Activated CD4-positive, alpha-beta T cell treated with anti-CD3 and anti-CD28 coated beads, Interleukin-2, amount 10 ng/mL, durations not matched to agents 7 days and 5 days (primary cell): ENCODE data around the gene KDM7A. TPM values are rescaled to one million over a fixed set of nuclear protein-coding genes. Genes with fewer than 3 reads are reported as not detected.
"Not testable (repeated sequence)": the region's sequence is repeated elsewhere in the genome, so short reads cannot be mapped to it uniquely, and the experiment has no call there.

Experiments used
- CTCF ChIA-PET: fragments of 350-600 bp; sonication (Branson Sonifier 250); formaldehyde crosslinking; loops from one replicate; lab custom pipeline; 2021; ENCODE audit warnings: antibody characterized with exemption; lab: Charles Lee
- POLR2A ChIA-PET: fragments of 350-600 bp; sonication (Branson Sonifier 250); formaldehyde crosslinking; loops from one replicate; lab custom pipeline; 2021; ENCODE audit warnings: antibody characterized with exemption; lab: Charles Lee
- DNase-seq: peaks from one replicate; pipeline ENCODE4 v3.0.0-alpha.2; 2020
- H3K27ac Mint-ChIP-seq: one replicate; pipeline ENCODE4 v1.8.0; 2021; ENCODE audit warnings: mild to moderate bottlenecking, moderate library complexity, mixed read lengths
- H3K27me3 Mint-ChIP-seq: one replicate; pipeline ENCODE4 v1.8.0; 2021; ENCODE audit warnings: mixed read lengths
- H3K36me3 Mint-ChIP-seq: one replicate; pipeline ENCODE4 v1.8.0; 2021; ENCODE audit warnings: low read depth, mixed read lengths
- H3K4me1 Mint-ChIP-seq: one replicate; pipeline ENCODE4 v1.8.0; 2021; ENCODE audit warnings: mixed read lengths
- H3K4me3 Mint-ChIP-seq: one replicate; pipeline ENCODE4 v1.8.0; 2021; ENCODE audit warnings: mild to moderate bottlenecking, moderate library complexity, mixed read lengths
- H3K9me3 Mint-ChIP-seq: one replicate; pipeline ENCODE4 v1.8.0; 2021; ENCODE audit warnings: mixed read lengths
- total RNA-seq, 2 experiments: library from RNA; stranded (reverse); gene quantifications; one replicate each; pipeline ENCODE4 v1.2.3, GENCODE V29; 2021

The KDM7A gene
- total RNA-seq, 2 experiments from 2014 or later = 12.5 to 13.5 TPM

DNA sequence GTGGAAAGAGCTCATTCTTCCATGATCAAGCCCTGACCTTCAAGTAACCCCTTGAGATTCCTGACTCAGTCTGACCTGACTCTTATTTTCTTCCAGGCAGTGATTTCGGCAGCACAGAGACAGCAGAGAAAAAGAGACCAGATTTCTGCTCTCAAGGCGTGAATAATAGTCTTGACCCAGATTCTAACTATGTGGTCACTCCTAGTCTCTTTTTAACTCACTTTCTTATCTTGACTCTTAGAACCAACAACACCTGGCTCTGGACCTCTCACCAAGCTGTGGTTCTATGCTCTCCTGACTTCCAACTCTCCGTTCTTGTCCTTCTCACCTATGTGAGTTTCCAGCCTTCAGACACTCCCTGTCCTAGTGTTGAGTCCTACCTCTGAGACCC lies 36.9 kb upstream of the KDM7A start:
- Mint-ChIP-seq H3K9me3 (peaks cover 12% of the 10 kb centered on the region), H3K27me3 (no peaks in the 10 kb centered on the region), H3K4me3 (no peak overlapping the region), H3K4me1 (peaks cover 60% of the 10 kb centered on the region), H3K36me3 (peaks cover 20% of the 10 kb centered on the region), H3K27ac (no peak overlapping the region)
- ChIA-PET POLR2A (interaction anchor here (0.6 kb wide), 1 partner anchor 593 kb away, joined by 3 read pairs; no protein-coding TSS in a partner anchor), CTCF (interaction anchor here (0.9 to 2.5 kb wide), 5 partner anchors 9 to 48 kb away, joined by 3 to 8 read pairs (median 3); no protein-coding TSS in a partner anchor)
- DNase-seq = no peak

DNA sequence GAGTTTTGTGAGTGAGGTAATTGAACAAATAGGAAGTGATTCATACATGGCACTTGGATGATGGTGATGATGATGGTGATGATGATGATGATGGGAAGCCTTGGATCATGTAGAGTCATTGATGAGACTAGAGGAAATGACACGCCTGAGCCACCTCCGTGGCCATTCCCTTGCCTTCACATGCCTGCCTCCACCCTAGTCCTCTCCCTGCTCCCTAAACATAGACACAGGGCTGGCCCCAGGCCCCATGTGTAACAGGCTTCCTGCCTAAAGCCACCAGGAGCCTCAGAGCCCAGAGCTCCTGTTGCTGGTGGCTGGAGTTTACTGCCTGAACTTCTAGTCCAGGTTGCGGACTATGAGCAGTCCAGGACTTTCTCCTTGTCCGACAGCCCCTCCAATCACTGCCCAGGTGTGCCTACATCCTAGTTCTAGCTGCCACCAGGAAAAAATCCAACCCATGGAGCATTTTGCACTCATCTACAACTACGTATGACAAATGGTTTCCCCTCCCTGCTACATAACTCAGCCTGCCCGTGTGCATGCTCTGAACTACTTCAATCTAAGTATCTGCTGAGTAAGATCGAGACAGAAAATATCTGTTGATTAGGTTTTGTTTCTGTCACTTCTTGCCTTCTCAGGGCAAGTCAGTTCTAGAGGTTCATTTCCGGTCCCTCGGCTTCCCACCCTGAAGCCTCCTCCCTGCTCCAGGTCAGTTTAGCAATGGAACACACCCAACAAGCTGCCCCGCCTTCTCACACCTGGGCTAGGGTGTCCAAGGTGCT lies 35.5 kb upstream of the KDM7A start:
- peak; percentile 34 for DNase-seq
- Mint-ChIP-seq H3K27me3 (no peaks in the 10 kb centered on the region), H3K4me3 (no peak overlapping the region), H3K9me3 (no peaks in the 10 kb centered on the region), H3K4me1 (peaks cover 69% of the 10 kb centered on the region), H3K36me3 (peaks cover 12% of the 10 kb centered on the region), H3K27ac (peak overlapping the region; percentile 91)
- ChIA-PET POLR2A (no interaction called here), CTCF (interaction anchor here (1.0 to 2.5 kb wide), 9 partner anchors 8 to 49 kb away, joined by 3 to 8 read pairs (median 4); no protein-coding TSS in a partner anchor)

DNA sequence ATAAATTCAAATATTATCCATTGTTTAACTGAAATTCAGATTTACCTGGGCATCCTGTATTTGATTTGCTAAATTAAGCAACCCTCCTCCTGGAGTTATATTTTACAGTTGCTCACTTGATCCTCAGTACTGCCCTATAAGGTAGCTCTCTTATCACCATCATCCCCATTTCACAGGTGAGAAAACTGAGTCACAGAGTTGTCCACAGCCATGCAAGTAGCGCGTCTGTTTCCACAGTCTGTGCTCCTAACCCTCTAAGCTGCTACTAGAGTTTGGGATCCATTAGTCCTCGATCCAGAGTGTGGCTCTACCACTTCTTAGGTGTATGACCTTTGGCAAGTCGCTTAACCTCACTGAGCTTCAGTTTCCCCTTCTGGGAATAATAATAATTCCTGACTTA lies 34.9 kb upstream of the KDM7A start:
- Mint-ChIP-seq H3K4me3 (no peak overlapping the region), H3K9me3 (no peaks in the 10 kb centered on the region), H3K27me3 (no peaks in the 10 kb centered on the region), H3K36me3 (peaks cover 12% of the 10 kb centered on the region), H3K4me1 (peaks cover 75% of the 10 kb centered on the region), H3K27ac (peak overlapping the region; percentile 91)
- ChIA-PET POLR2A (no interaction called here), CTCF (interaction anchor here (1.0 to 2.5 kb wide), 7 partner anchors 9 to 28 kb away, joined by 3 to 8 read pairs (median 4); no protein-coding TSS in a partner anchor)
- DNase-seq = no peak

DNA sequence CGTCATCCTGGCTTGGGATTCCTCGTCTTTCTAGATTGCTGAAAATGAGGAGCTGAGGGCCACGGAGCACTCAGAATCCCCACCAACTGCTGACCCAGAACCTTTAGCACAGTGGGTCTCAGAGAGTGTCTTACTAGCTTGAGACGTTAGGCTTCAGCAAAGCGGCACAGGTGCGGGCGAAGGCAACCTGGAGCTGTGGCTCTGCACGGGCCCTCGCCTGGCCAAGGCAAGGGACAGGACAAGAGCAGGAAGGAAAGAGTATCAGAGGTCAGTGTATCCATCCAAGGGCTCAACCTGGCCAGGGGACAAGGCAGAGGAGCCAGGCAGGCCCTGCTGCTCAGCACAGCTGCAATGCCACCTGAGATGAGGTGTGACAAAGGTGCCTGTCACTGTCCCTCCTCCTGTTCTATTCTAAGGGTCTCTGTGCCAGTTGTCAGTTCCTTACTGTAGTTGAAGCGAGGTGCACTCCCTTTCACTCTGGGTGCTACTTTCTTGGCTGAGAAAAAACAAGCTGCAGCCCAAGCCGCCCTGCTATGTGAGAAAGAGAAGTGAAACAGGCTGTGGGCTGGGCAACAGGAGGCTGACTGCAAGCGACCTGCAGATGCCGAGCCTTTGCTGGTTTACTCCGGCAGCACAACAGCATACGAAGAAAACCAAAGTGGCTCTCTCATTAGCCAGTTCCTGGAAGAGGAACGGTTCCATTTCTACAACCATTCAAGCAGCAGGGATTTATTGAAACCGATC lies 33.3 kb upstream of the KDM7A start:
- Mint-ChIP-seq H3K36me3 (peaks cover 7% of the 10 kb centered on the region), H3K27me3 (no peaks in the 10 kb centered on the region), H3K4me3 (peak overlapping the region; percentile 39), H3K4me1 (peaks cover 79% of the 10 kb centered on the region), H3K27ac (peak overlapping the region; percentile 93), H3K9me3 (no peaks in the 10 kb centered on the region)
- ChIA-PET CTCF (interaction anchor here (0.6 to 4.5 kb wide), 10 partner anchors 9 to 156 kb away, joined by 3 to 18 read pairs (median 3); no protein-coding TSS in a partner anchor), POLR2A (interaction anchor here (0.9 to 1.1 kb wide), 2 partner anchors 20 to 33 kb away, joined by 3 to 6 read pairs; partner anchors contain the start of gene KDM7A)
- peak; percentile 72 for DNase-seq

DNA sequence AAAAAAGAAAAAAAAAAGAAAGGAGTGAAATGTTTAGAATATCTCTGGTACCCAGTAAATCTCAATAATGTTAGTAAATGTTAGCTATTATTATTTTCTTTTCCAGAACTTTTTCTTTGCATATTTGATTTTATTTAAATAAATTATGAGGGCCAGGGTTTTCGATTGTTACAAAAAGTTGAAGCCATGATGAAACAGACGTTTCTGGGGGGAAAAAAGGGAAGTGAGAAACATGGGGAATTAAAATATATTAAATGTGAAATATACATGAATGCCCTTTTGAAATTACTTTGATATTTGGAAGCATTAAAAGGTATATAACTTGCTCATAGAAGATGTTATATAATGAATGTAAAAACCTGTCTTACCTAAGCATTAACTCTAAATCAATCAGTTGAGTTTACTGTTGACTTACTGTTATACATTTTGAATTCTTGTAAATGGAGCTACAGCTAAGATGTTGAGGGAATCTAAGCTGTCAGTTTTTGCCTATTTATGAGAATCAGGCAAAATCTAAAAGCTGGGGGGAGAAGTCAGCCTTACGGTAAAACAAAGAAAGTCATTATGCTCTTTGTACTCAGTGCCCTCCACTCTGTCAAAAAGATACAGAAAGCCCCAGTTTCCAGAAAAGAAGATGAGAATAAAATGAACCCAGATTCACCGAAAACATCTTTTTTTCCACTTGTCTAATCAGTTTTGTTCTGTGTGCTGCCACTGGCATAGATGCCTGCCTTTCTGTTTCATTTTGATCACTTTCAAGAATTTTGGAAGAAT lies 30.0 kb upstream of the KDM7A start:
- peak overlapping the region; percentile 3 for H3K4me3 Mint-ChIP-seq
- peaks cover 51% of the 10 kb centered on the region for H3K4me1 Mint-ChIP-seq
- H3K27ac Mint-ChIP-seq = peak overlapping the region; percentile 55
- no peak for DNase-seq
- H3K9me3 Mint-ChIP-seq = peaks cover 6% of the 10 kb centered on the region
- peaks cover 1% of the 10 kb centered on the region for H3K36me3 Mint-ChIP-seq
- ChIA-PET CTCF (interaction anchor here (0.6 to 4.5 kb wide), 4 partner anchors 10 to 76 kb away, joined by 3 to 18 read pairs (median 4); no protein-coding TSS in a partner anchor), POLR2A (interaction anchor here (0.6 kb wide), 1 partner anchor 32 kb away, joined by 4 read pairs; no protein-coding TSS in a partner anchor)
- H3K27me3 Mint-ChIP-seq = no peaks in the 10 kb centered on the region

DNA sequence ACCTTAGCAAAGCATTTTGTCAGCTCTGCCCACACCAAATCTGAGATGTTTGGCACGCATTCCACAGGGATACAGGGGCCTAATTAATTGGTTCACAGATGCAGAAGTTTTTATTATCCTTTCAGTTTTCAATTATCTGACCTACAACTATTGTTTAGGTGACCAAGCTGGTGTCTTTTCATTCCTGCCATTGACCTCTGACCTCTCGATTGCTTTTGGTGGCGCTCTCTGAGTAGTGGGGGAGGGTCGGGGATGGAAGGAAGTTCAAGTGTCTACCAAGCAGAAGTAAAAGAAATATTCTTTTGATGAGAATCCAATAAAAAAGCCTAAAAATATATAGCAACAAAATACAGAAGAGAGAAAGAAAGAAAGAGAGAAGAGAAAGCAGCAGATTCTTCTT lies 28.8 kb upstream of the KDM7A start:
- Mint-ChIP-seq H3K9me3 (peaks cover 6% of the 10 kb centered on the region), H3K27me3 (no peaks in the 10 kb centered on the region), H3K36me3 (peaks cover 3% of the 10 kb centered on the region), H3K4me3 (no peak overlapping the region), H3K4me1 (peaks cover 43% of the 10 kb centered on the region), H3K27ac (peak overlapping the region; percentile 63)
- ChIA-PET POLR2A (no interaction called here), CTCF (interaction anchor here (0.9 to 1.3 kb wide), 2 partner anchors 28 to 153 kb away, joined by 3 to 4 read pairs; no protein-coding TSS in a partner anchor)
- no peak for DNase-seq

DNA sequence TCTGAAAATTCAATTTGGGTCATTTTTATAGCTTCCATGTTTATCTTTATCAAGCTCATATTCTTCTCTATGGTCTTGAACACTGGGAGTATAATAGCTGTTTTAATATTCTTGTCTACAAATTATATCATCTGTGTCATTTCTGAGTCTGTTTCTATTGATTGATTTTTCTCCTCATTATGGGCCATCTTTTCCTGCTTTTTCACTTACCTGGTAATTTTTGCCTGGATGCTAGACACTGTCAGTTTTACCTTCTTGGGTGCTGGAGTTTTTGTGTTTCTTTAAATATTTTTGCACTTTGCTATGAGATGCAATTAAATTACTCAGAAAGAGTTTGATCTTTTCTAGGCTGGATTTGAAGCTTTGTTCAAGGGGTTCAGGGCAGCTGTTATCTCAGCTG lies 26.8 kb upstream of the KDM7A start:
- Mint-ChIP-seq H3K27me3 (no peaks in the 10 kb centered on the region), H3K36me3 (peaks cover 3% of the 10 kb centered on the region), H3K27ac (no peak overlapping the region), H3K9me3 (peaks cover 6% of the 10 kb centered on the region), H3K4me1 (peaks cover 24% of the 10 kb centered on the region), H3K4me3 (no peak overlapping the region)
- no peak for DNase-seq
- ChIA-PET POLR2A (no interaction called here), CTCF (interaction anchor here (1.7 kb wide), 1 partner anchor 10 kb away, joined by 5 read pairs; no protein-coding TSS in a partner anchor)

DNA sequence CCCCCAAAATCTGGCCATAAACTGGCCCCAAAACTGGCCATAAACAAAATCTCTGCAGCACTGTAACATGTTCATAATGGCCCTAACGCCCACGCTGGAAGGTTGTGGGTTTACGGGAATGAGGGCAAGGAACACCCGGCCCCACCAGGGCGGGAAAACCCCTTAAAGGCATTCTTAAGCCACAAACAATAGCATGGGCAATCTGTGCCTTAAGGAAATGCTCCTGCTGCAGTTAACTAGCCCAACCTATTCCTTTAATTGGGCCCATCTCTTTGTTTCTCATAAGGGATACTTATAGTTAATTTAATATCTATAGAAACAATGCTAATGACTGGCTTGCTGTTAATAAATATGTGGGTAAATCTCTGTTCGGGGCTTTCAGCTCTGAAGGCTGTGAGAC lies 26.2 kb upstream of the KDM7A start:
- H3K36me3 Mint-ChIP-seq, H3K9me3 Mint-ChIP-seq, POLR2A ChIA-PET, H3K27ac Mint-ChIP-seq, H3K27me3 Mint-ChIP-seq, DNase-seq, H3K4me3 Mint-ChIP-seq: not testable (repeated sequence)
- H3K4me1 Mint-ChIP-seq = peaks cover 22% of the 10 kb centered on the region
- CTCF ChIA-PET = interaction anchor here (1.7 kb wide), 1 partner anchor 10 kb away, joined by 5 read pairs; no protein-coding TSS in a partner anchor

DNA sequence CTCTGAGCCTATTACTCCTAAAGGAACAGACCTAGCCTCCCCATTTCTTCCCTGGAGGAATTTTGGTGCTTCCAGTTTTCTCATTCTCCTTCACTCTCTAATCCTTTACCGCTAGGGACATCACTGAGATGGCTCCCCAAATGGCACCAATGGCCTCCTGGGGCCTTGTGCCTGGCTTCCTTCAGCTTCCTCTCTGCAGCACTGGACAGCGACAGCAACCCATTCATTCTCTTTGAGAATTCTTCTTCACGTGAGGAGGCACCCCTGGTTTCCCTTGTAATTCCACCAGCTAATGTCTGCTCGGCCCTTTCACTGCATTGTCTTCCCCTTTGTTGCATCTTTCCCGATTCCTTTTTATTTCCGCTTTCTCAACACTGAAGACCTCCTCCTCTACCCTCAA lies 24.6 kb upstream of the KDM7A start:
- Mint-ChIP-seq H3K9me3 (peaks cover 14% of the 10 kb centered on the region), H3K27ac (no peak overlapping the region), H3K36me3 (peaks cover 5% of the 10 kb centered on the region), H3K4me3 (no peak overlapping the region), H3K4me1 (peaks cover 8% of the 10 kb centered on the region), H3K27me3 (no peaks in the 10 kb centered on the region)
- CTCF ChIA-PET = interaction anchor here (1.1 to 2.1 kb wide), 3 partner anchors 9 to 20 kb away, joined by 3 to 7 read pairs (median 3); no protein-coding TSS in a partner anchor
- POLR2A ChIA-PET = no interaction called here
- DNase-seq = no peak

DNA sequence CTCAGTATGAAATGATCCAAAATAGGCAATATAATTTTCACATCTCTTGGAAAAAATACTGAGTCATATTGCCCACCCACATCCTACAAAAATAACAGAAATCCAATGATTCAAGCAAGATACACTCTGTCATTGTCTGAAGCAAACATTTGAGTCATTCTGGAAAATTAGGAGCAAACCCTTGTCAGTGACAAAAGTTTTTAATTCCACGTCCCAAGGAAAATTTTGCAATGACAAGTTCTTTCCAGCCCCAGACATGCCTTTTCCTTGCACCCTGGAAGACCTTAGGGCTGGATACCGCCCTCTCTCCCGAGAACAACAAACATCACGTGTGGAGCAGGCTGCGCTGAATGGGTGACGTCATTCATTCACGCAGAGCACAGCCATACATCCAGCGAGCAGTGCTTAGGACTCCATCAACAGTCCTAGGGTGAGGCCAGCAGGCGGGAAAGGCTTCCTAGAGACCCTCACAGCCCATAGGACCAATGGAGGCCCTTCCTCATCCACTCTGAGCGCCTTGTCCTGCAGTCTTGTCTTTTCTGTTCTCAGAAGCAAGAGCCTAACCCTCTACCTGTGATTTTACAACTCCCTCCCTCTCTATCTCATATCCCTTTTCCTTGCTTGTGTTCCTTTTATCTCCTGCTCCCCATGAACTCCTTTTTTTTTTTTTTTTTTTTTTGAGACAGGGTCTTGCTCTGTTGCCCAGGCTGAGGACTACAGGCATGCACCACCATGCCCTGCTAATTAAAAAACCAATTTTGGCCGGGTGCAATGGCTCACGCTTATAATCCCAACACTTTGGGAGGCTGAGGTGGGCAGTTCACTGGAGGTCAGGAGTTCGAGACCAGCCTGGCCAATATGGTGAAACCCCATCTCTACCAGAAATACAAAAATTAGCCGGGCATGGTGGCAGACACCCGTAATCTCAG lies 23.5 kb upstream of the KDM7A start:
- CTCF ChIA-PET = interaction anchor here (0.7 to 2.1 kb wide), 6 partner anchors 8 to 21 kb away, joined by 3 to 7 read pairs (median 3); no protein-coding TSS in a partner anchor
- POLR2A ChIA-PET = interaction anchor here (0.7 kb wide), 1 partner anchor 49 kb away, joined by 3 read pairs; no protein-coding TSS in a partner anchor
- DNase-seq = no peak
- Mint-ChIP-seq H3K4me3 (no peak overlapping the region), H3K4me1 (peaks cover 9% of the 10 kb centered on the region), H3K36me3 (peaks cover 6% of the 10 kb centered on the region), H3K27me3 (no peaks in the 10 kb centered on the region), H3K9me3 (peaks cover 19% of the 10 kb centered on the region), H3K27ac (no peak overlapping the region)

DNA sequence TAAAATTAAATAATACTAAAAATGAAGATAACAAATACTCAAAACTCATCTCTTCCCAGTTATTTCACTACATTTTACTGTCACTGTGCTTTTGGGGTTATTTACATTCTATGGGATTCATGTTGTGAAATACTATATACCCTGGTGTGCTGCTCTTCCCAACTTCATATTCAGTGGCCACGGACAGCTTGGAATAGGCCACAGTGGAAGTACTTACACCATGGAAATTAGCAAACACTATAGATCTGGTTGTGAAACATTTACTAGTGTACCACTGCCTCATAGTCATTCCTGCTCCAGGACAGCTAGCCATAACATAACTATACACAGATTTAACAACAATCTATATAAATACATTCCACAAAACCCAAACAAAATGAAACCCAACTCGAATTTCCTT lies 21.2 kb upstream of the KDM7A start:
- CTCF ChIA-PET = interaction anchor here (0.5 to 3.5 kb wide), 7 partner anchors 11 to 266 kb away, joined by 3 to 18 read pairs (median 4); no protein-coding TSS in a partner anchor
- Mint-ChIP-seq H3K9me3 (peaks cover 13% of the 10 kb centered on the region), H3K4me3 (no peak overlapping the region), H3K4me1 (peaks cover 9% of the 10 kb centered on the region), H3K27me3 (no peaks in the 10 kb centered on the region), H3K36me3 (peaks cover 5% of the 10 kb centered on the region), H3K27ac (no peak overlapping the region)
- no peak for DNase-seq
- POLR2A ChIA-PET = no interaction called here
